Testis (tissue), 3 donors: ENCODE measurements around the gene ART5. TPM values are rescaled to one million over a fixed set of nuclear protein-coding genes. Genes with fewer than 3 reads are reported as not detected.

ENCODE experiments used
- DNase-seq: peaks from one replicate; pipeline ENCODE4 v3.0.0-alpha.2; 2019
- H3K27ac ChIP-seq, 2 donors: fragments of 200-600 bp; sonication (generic); one replicate each; pipeline ENCODE4 v1.5.1; 2019
- H3K27me3 ChIP-seq: fragments of 200-600 bp; sonication (generic); one replicate; pipeline ENCODE4 v1.5.1; 2019
- H3K36me3 ChIP-seq: fragments of 200-600 bp; sonication (generic); one replicate; pipeline ENCODE4 v1.5.1; 2017; ENCODE audit warnings: low read depth; ENCODE audit errors: missing control alignments
- H3K4me1 ChIP-seq: fragments of 200-600 bp; sonication (generic); one replicate; pipeline ENCODE4 v1.5.1; 2019
- H3K4me3 ChIP-seq, 2 donors: fragments of 200-600 bp; sonication (generic); one replicate each; pipeline ENCODE4 v1.5.1; 2017 to 2019
- H3K9me3 ChIP-seq: fragments of 200-600 bp; sonication (generic); one replicate; pipeline ENCODE4 v1.5.1; 2017
- POLR2A ChIP-seq: fragments of 450-650 bp; IDR thresholded peaks from one replicate; pipeline ENCODE4 v1.6.1; 2017; ENCODE audit warnings: antibody characterized with exemption, mild to moderate bottlenecking, moderate library complexity
- WGBS, 2 donors: methylation state at CpG; one replicate each; pipeline ENCODE4 v1.1.5; 2018; 5-methylcytosine and 5-hydroxymethylcytosine counted together
- intact Hi-C: fragments of 100-400 bp; cut with DNase I; formaldehyde crosslinking; loops from one replicate; pipeline ENCODE4 v1.15.1; 2023; ENCODE audit warnings: low total_unique reads
- polyA plus RNA-seq: library from polyadenylated mRNA; stranded (reverse); fragments of 350-450 nt; fragmentation: Illumina TruSeq; extraction: RNeasy Lipid Tissue Mini Kit (QIAGEN cat#74804); gene quantifications from one replicate; pipeline ENCODE4 v1.2.3, GENCODE V29; 2014; ENCODE audit warnings: low read depth, low replicate concordance; ENCODE audit not compliant: insufficient read depth
- total RNA-seq, 2 donors: library from RNA; depleted of rRNA; stranded (reverse); fragments of >200 nt; gene quantifications; one replicate each; pipeline ENCODE4 v1.2.3, GENCODE V29; 2016
- TF ChIP-seq, protein P1 (sequence below), 3 experiments: fragments of 450-650 bp in 2 of 3; fragments of 200-600 bp in 1 of 3; sonication (generic) in 1 of 3; IDR thresholded peaks; one replicate each; pipeline ENCODE4 v1.5.1; 2016 to 2019; ENCODE audit warnings: antibody characterized with exemption in 3 of 3, mild to moderate bottlenecking in 2 of 3, moderate library complexity in 1 of 3

The ART5 gene
- total and polyA plus RNA-seq, 3 donors from 2014 or later, result 9.9 to 50.8 (median 31.7) TPM

DNA sequence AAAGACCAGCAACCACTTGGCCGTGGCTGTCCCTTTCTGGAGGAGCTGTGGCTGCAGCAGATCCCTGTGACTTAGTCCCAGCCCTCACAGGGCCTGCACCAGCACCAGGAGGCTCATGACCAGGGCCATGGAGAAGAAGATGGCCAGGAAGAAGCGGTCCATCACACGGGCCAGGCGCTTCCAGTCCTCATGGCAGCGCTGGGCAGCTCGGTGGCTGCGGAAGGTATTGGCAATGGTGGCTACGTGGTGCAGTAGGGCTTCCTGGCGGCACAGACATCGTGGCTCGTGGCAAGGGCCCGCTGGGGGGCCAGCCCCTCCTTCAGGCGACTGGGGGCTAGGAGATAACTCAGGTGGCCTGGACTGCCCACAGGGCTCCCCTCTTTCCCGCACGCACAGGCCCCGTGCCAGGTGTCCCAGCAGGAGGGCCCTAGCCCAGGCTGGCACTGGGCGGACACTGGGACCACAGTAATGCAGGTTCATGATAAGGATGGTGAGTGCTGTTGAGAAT is 24.3 kb upstream of the ART5 start:
- Histone ChIP-seq H3K27me3 (no peaks in the 10 kb centered on the region), H3K36me3 (no peaks in the 10 kb centered on the region), H3K4me3 (no peak overlapping the region), H3K27ac (no peak overlapping the region), H3K9me3 (no peaks in the 10 kb centered on the region), H3K4me1 (no peaks in the 10 kb centered on the region)
- TF ChIP-seq POLR2A, result no peak
- TF ChIP-seq, protein P1, sequence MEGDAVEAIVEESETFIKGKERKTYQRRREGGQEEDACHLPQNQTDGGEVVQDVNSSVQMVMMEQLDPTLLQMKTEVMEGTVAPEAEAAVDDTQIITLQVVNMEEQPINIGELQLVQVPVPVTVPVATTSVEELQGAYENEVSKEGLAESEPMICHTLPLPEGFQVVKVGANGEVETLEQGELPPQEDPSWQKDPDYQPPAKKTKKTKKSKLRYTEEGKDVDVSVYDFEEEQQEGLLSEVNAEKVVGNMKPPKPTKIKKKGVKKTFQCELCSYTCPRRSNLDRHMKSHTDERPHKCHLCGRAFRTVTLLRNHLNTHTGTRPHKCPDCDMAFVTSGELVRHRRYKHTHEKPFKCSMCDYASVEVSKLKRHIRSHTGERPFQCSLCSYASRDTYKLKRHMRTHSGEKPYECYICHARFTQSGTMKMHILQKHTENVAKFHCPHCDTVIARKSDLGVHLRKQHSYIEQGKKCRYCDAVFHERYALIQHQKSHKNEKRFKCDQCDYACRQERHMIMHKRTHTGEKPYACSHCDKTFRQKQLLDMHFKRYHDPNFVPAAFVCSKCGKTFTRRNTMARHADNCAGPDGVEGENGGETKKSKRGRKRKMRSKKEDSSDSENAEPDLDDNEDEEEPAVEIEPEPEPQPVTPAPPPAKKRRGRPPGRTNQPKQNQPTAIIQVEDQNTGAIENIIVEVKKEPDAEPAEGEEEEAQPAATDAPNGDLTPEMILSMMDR (IDR thresholded peaks at IDR 0.05), result no peak
- 64 to 94% methylated on average over 1 to 17 of the region's 17 CpGs for WGBS, 2 donors
- intact Hi-C loops, result no loop called here
- DNase-seq, result no peak

DNA sequence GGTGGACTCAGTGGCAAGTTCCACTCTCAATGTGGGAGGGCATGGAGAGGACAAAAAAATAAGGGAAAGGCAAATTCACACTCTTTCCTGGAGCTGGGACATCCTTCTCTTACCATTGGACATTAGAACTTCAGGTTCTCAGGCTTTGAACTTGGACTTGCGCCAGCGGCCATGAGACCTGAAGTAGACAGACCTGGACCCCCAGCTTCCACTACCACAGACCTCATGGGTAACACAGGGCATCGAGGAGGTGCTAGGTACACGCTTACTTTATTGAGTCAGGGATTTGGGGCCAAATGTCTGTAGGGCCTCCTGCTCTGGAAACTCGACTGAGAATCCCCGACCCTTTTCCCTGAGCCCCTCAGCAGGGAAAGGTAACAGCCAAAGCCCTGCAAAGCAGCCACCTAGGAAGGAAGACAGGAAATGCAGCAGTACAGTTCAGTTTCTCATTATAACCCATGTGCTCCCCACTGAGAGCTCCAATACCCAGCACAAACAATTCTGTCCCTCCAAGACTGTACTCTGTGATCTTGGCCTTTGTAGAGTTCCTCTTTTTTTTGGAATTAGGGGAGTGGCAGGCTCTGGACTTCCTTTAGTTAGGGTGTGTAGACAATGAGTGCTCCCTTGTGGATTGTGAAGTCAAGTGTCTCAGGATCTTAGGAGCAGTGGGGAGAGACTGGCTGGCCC is 23.7 kb upstream of the ART5 start:
- Histone ChIP-seq H3K4me1 (no peaks in the 10 kb centered on the region), H3K4me3 (no peak overlapping the region), H3K9me3 (no peaks in the 10 kb centered on the region), H3K36me3 (no peaks in the 10 kb centered on the region), H3K27me3 (no peaks in the 10 kb centered on the region), H3K27ac (no peak overlapping the region)
- 72 to 88% methylated on average over 6 of the region's 6 CpGs for WGBS, 2 donors
- DNase-seq, result no peak
- intact Hi-C loops, result no loop called here
- TF ChIP-seq, protein P1 (IDR thresholded peaks at IDR 0.05), result no peak
- no peak for TF ChIP-seq POLR2A

DNA sequence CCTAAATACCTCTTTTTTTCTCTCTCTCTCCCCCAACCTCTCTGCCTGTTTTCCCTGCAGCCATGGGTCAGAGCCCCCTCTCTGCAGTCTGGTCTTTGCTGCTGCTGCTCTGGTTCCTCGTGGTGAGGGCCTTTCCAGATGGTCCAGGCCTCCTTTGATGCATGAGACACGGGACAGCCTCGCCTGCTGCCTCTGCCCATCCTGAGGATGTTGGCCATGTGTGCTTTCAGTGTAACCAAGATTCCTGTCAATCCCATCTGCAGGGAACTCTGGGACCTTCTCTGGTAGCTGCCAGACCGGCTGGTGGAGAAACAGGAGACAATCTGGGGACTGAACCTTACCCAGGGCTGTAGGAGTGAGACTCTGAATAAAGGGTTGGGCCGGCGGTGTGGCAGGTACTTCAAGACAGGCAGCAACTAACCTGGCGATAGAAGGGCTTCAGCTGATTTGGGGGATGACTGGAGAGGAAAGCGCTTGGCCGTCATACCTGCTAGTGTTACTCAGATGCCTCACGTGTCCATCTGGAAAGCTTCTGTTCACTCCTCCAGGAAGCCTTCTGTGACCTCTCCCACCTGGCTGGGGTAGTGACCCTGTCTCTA is 22.3 kb upstream of the ART5 start:
- Histone ChIP-seq H3K36me3 (no peaks in the 10 kb centered on the region), H3K4me1 (no peaks in the 10 kb centered on the region), H3K9me3 (no peaks in the 10 kb centered on the region), H3K27me3 (no peaks in the 10 kb centered on the region), H3K27ac (no peak overlapping the region), H3K4me3 (no peak overlapping the region)
- TF ChIP-seq, protein P1 (IDR thresholded peaks at IDR 0.05), result no peak
- TF ChIP-seq POLR2A, result no peak
- WGBS, 2 donors, result 90 to 92% methylated on average over 10 of the region's 10 CpGs
- intact Hi-C loops, result no loop called here
- DNase-seq, result no peak

DNA sequence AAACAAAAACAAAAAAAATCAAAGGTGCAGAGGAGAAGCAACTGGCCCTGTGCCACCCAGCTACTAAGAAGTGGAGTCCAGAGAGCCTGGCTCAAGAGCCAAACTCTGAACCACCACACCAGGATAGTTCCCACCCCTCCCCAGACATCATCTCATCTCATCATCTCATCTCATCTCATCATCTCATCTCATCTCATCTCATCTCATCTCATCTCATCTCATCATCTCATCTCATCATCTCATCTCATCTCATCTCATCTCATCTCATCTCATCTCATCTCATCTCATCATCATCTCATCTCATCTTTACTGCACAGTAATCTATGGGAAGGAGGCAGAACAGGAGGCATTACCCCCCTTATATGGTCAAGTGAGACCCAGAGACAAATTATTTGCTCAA is 21.1 kb upstream of the ART5 start:
- DNase-seq, result no peak
- TF ChIP-seq, protein P1 (IDR thresholded peaks at IDR 0.05), result no peak
- no peak for TF ChIP-seq POLR2A
- intact Hi-C loops, result no loop called here
- Histone ChIP-seq H3K4me1 (no peaks in the 10 kb centered on the region), H3K4me3 (no peak overlapping the region), H3K27ac (no peak overlapping the region), H3K27me3 (no peaks in the 10 kb centered on the region), H3K36me3 (no peaks in the 10 kb centered on the region), H3K9me3 (no peaks in the 10 kb centered on the region)
